H9 (cell line): ENCODE measurements around the gene UST. TPM values are rescaled to one million over a fixed set of nuclear protein-coding genes. Genes with fewer than 3 reads are reported as not detected.

Experiments used
- DNase-seq: peaks from one replicate; pipeline ENCODE4 v3.0.0-alpha.2; 2017
- H2AFZ ChIP-seq: one replicate; pipeline ENCODE4 v1.6.1; 2013; ENCODE audit warnings: mild to moderate bottlenecking, low read length, control low read depth, moderate library complexity
- H2AK5ac ChIP-seq: 2 replicates; pipeline ENCODE4 v1.6.1; 2013; ENCODE audit warnings: low read length, control low read depth, mixed read lengths; ENCODE audit not compliant: insufficient read length
- H2BK120ac ChIP-seq: one replicate; pipeline ENCODE4 v1.6.1; 2013; ENCODE audit warnings: low read depth, mild to moderate bottlenecking, low read length, control low read depth, inconsistent platforms; ENCODE audit not compliant: poor library complexity, severe bottlenecking
- H2BK12ac ChIP-seq: 2 replicates; pipeline ENCODE4 v1.6.1; 2013; ENCODE audit warnings: low read length, control low read depth, mixed read lengths, low read depth; ENCODE audit not compliant: insufficient read length
- H2BK15ac ChIP-seq: 2 replicates; pipeline ENCODE4 v1.6.1; 2013; ENCODE audit warnings: low read depth, low read length, control low read depth
- H2BK20ac ChIP-seq: one replicate; pipeline ENCODE4 v1.6.1; 2013; ENCODE audit warnings: low read depth, mild to moderate bottlenecking, low read length, control low read depth, inconsistent platforms; ENCODE audit not compliant: poor library complexity, severe bottlenecking
- H2BK5ac ChIP-seq: 2 replicates; pipeline ENCODE4 v1.6.1; 2013; ENCODE audit warnings: low read length, control low read depth, mixed read lengths; ENCODE audit not compliant: insufficient read length
- H3K14ac ChIP-seq: 2 replicates; pipeline ENCODE4 v1.6.1; 2013; ENCODE audit warnings: low read length, control low read depth; ENCODE audit not compliant: insufficient read depth
- H3K18ac ChIP-seq: 2 replicates; pipeline ENCODE4 v1.6.1; 2013; ENCODE audit warnings: low read depth, mild to moderate bottlenecking, mixed read lengths, low read length, control low read depth; ENCODE audit not compliant: insufficient read length
- H3K23ac ChIP-seq: 2 replicates; pipeline ENCODE4 v1.6.1; 2013; ENCODE audit warnings: low read length, control low read depth, mixed read lengths, low read depth; ENCODE audit not compliant: insufficient read length
- H3K23me2 ChIP-seq: 2 replicates; pipeline ENCODE4 v1.6.1; 2013; ENCODE audit warnings: low read depth, mild to moderate bottlenecking, mixed read lengths, low read length, control low read depth; ENCODE audit not compliant: insufficient read length, poor library complexity, severe bottlenecking
- H3K27ac ChIP-seq: 2 replicates; pipeline ENCODE4 v1.5.1; 2013; ENCODE audit warnings: low read length, control low read depth, mixed read lengths, low read depth; ENCODE audit not compliant: insufficient read length
- H3K27me3 ChIP-seq: 2 replicates; pipeline ENCODE4 v1.6.1; 2013; ENCODE audit warnings: low read length, control low read depth, inconsistent platforms; ENCODE audit not compliant: insufficient read depth
- H3K4ac ChIP-seq: 2 replicates; pipeline ENCODE4 v1.6.1; 2013; ENCODE audit warnings: low read depth, mild to moderate bottlenecking, control low read depth, inconsistent platforms, low read length, moderate library complexity
- H3K4me1 ChIP-seq: 2 replicates; pipeline ENCODE4 v1.6.1; 2013; ENCODE audit warnings: low read length, control low read depth, inconsistent platforms; ENCODE audit not compliant: insufficient read depth
- H3K4me2 ChIP-seq: 2 replicates; pipeline ENCODE4 v1.6.1; 2013; ENCODE audit warnings: low read length, control low read depth, mixed read lengths; ENCODE audit not compliant: insufficient read length, insufficient read depth
- H3K56ac ChIP-seq: 2 replicates; pipeline ENCODE4 v1.6.1; 2013; ENCODE audit warnings: low read depth, mild to moderate bottlenecking, mixed read lengths, low read length, control low read depth; ENCODE audit not compliant: insufficient read length
- H3K79me1 ChIP-seq: 2 replicates; pipeline ENCODE4 v1.6.1; 2013; ENCODE audit warnings: low read depth, mild to moderate bottlenecking, moderate library complexity, low read length, control low read depth, inconsistent platforms; ENCODE audit not compliant: insufficient read depth, poor library complexity, severe bottlenecking
- H3K79me2 ChIP-seq: 2 replicates; pipeline ENCODE4 v1.6.1; 2013; ENCODE audit warnings: low read length, control low read depth, inconsistent platforms; ENCODE audit not compliant: insufficient read depth
- H3K9ac ChIP-seq: 2 replicates; pipeline ENCODE4 v1.6.1; 2013; ENCODE audit warnings: low read length, control low read depth, mixed read lengths; ENCODE audit not compliant: insufficient read length; ENCODE audit errors: extremely low read depth
- H3K9me3 ChIP-seq: one replicate; pipeline ENCODE4 v1.6.1; 2013; ENCODE audit warnings: low read depth, low read length, inconsistent platforms; ENCODE audit not compliant: control insufficient read depth
- H3T11ph ChIP-seq: one replicate; pipeline ENCODE4 v1.6.1; 2013; ENCODE audit warnings: mild to moderate bottlenecking, low read length, control low read depth, inconsistent platforms
- H4K20me1 ChIP-seq: one replicate; pipeline ENCODE4 v1.6.1; 2013; ENCODE audit not compliant: control insufficient read depth, insufficient read length, insufficient read depth
- H4K5ac ChIP-seq: 2 replicates; pipeline ENCODE4 v1.6.1; 2013; ENCODE audit warnings: low read depth, mild to moderate bottlenecking, mixed read lengths, low read length, control low read depth; ENCODE audit not compliant: insufficient read length
- H4K8ac ChIP-seq: replicated peaks from 2 replicates; pipeline ENCODE4 v1.6.1; 2013; ENCODE audit warnings: low read length, control low read depth, mixed read lengths, low read depth; ENCODE audit not compliant: insufficient read length
- H4K91ac ChIP-seq: 2 replicates; pipeline ENCODE4 v1.6.1; 2013; ENCODE audit warnings: low read depth, mild to moderate bottlenecking, moderate library complexity, mixed read lengths, low read length, control low read depth; ENCODE audit not compliant: insufficient read length
- H3K27ac Mint-ChIP-seq, 3 experiments: 2 replicates in 2 of 3; 3 replicates in 1 of 3; pipeline ENCODE4 v1.8.0; 2020 to 2021; ENCODE audit warnings: mixed read lengths in 3 of 3, mild to moderate bottlenecking in 1 of 3, moderate library complexity in 1 of 3
- H3K27me3 Mint-ChIP-seq: 2 replicates; pipeline ENCODE4 v1.8.0; 2021; ENCODE audit warnings: low read depth, mild to moderate bottlenecking, moderate library complexity, mixed read lengths
- H3K36me3 Mint-ChIP-seq, 3 experiments: 2 replicates in 2 of 3; 3 replicates in 1 of 3; pipeline ENCODE4 v1.8.0; 2020 to 2021; ENCODE audit warnings: low read depth in 3 of 3, mixed read lengths in 3 of 3; ENCODE audit not compliant: insufficient read depth in 1 of 3
- H3K4me1 Mint-ChIP-seq, 2 experiments: 2 replicates each; pipeline ENCODE4 v1.8.0; 2020; ENCODE audit warnings: mixed read lengths in 2 of 2
- H3K4me3 Mint-ChIP-seq, 2 experiments: 2 replicates in 1 of 2; 3 replicates in 1 of 2; pipeline ENCODE4 v1.8.0; 2020 to 2021; ENCODE audit warnings: mild to moderate bottlenecking in 2 of 2, mixed read lengths in 2 of 2, moderate library complexity in 1 of 2
- H3K9me3 Mint-ChIP-seq, 2 experiments: 2 replicates in 1 of 2; 3 replicates in 1 of 2; pipeline ENCODE4 v1.8.0; 2020; ENCODE audit warnings: mild to moderate bottlenecking in 2 of 2, mixed read lengths in 2 of 2, moderate library complexity in 1 of 2
- WGBS: extraction: QIAGEN DNeasy Blood & Tissue Kit; methylation state at CpG from one replicate; pipeline ENCODE4 v1.1.7; 2013; ENCODE audit warnings: missing lambda C conversion rate, low lambda C conversion rate, mixed read lengths; ENCODE audit not compliant: insufficient read length; ENCODE audit errors: extremely low coverage; 5-methylcytosine and 5-hydroxymethylcytosine counted together
- total RNA-seq: library from RNA; stranded (reverse); gene quantifications from 2 replicates; pipeline ENCODE4 v1.2.1, GENCODE V29; 2021
- TF ChIP-seq, protein P1 (sequence below): fragments of 200-600 bp; sonication (generic); conservative IDR thresholded peaks from 3 replicates; pipeline ENCODE4 v1.8.0; 2021; ENCODE audit warnings: antibody characterized with exemption, mild to moderate bottlenecking

UST gene
- total RNA-seq, 1 experiment from 2014 or later, result 14.4 TPM

GRCh38 chr6:149082320-149082719 is 335.5 kb downstream of the UST start:
- H3K23me2 ChIP-seq, result no peaks in the 10 kb centered on the region
- no peaks in the 10 kb centered on the region for H3K36me3 Mint-ChIP-seq
- H3K79me1 ChIP-seq, result no peaks in the 10 kb centered on the region
- no peaks in the 10 kb centered on the region for H3K79me2 ChIP-seq
- H4K20me1 ChIP-seq, result no peaks in the 10 kb centered on the region
- no CpG with 5 or more reads among the region's 6 CpGs for WGBS
- no peak overlapping the region for H2AFZ ChIP-seq
- no peak overlapping the region for H3K4ac ChIP-seq
- H3K27ac Mint-ChIP-seq, result no peak overlapping the region
- H4K91ac ChIP-seq, result no peak overlapping the region
- no peak overlapping the region for H3K4me3 Mint-ChIP-seq
- H3K27me3 ChIP-seq, result no peaks in the 10 kb centered on the region
- H4K8ac ChIP-seq, result no peak overlapping the region
- H3K27ac ChIP-seq, result no peak overlapping the region
- H3K56ac ChIP-seq, result no peak overlapping the region
- H2BK12ac ChIP-seq, result no peak overlapping the region
- no peak overlapping the region for H3T11ph ChIP-seq
- H3K9me3 ChIP-seq, result no peaks in the 10 kb centered on the region
- TF ChIP-seq, protein P1, sequence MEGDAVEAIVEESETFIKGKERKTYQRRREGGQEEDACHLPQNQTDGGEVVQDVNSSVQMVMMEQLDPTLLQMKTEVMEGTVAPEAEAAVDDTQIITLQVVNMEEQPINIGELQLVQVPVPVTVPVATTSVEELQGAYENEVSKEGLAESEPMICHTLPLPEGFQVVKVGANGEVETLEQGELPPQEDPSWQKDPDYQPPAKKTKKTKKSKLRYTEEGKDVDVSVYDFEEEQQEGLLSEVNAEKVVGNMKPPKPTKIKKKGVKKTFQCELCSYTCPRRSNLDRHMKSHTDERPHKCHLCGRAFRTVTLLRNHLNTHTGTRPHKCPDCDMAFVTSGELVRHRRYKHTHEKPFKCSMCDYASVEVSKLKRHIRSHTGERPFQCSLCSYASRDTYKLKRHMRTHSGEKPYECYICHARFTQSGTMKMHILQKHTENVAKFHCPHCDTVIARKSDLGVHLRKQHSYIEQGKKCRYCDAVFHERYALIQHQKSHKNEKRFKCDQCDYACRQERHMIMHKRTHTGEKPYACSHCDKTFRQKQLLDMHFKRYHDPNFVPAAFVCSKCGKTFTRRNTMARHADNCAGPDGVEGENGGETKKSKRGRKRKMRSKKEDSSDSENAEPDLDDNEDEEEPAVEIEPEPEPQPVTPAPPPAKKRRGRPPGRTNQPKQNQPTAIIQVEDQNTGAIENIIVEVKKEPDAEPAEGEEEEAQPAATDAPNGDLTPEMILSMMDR, result peak; percentile 90
- no peak overlapping the region for H2BK120ac ChIP-seq
- H2BK5ac ChIP-seq, result no peak overlapping the region
- H3K27me3 Mint-ChIP-seq, result no peaks in the 10 kb centered on the region; the same call in 1 of the 2 replicates
- H3K9ac ChIP-seq, result no peak overlapping the region
- no peak overlapping the region for H2BK15ac ChIP-seq
- no peak overlapping the region for H3K14ac ChIP-seq
- H4K5ac ChIP-seq, result no peak overlapping the region
- no peaks in the 10 kb centered on the region for H3K4me1 ChIP-seq
- H3K4me1 Mint-ChIP-seq, result peaks cover 5 to 8% of the 10 kb centered on the region in 2 experiments
- no peak overlapping the region for H2BK20ac ChIP-seq
- no peak overlapping the region for H3K23ac ChIP-seq
- H2AK5ac ChIP-seq, result no peak overlapping the region
- H3K9me3 Mint-ChIP-seq, result no peaks in the 10 kb centered on the region
- peak; percentile 76 for DNase-seq
- no peak overlapping the region for H3K4me2 ChIP-seq
- no peak overlapping the region for H3K18ac ChIP-seq
